GM21423 (cell line): ENCODE results near the gene GHITM.
"Not testable (repeated sequence)": the region's sequence is repeated elsewhere in the genome, so short reads cannot be mapped to it uniquely, and the experiment has no call there.

Experiments
- ATAC-seq: cut with Tn5 transposase; IDR thresholded peaks from one replicate; pipeline ENCODE4 v1.9.1; 2021; ENCODE audit warnings: mild to moderate bottlenecking, moderate library complexity; ENCODE audit not compliant: unreplicated experiment

Gene GHITM

DNA sequence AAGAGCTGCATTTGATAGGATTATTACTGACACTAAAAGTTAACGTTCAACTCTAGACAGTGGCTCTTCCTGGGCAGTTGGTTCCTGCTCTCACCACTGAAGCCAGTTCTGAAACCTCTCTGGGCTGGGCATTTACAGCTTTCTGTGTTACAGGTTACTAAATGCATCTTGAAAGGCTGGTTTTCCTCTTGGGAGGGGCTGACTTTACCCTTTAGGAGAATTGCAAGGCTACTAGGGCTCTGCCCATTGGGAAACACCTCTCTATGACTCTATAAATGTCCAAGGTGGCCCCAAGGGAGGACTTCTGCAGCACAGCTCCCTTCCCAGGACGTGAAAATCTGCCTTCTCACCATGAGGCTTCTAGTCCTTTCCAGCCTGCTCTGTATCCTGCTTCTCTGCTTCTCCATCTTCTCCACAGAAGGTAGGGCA is 34.2 kb downstream of the GHITM start, which contains the start of gene GPR15LG:
GPR15LG (plus strand) TSS at position 301 of the 429 bp plus-strand sequence; CDS start at position 352, 51 bp downstream.
- ATAC-seq: peak; percentile 45

DNA sequence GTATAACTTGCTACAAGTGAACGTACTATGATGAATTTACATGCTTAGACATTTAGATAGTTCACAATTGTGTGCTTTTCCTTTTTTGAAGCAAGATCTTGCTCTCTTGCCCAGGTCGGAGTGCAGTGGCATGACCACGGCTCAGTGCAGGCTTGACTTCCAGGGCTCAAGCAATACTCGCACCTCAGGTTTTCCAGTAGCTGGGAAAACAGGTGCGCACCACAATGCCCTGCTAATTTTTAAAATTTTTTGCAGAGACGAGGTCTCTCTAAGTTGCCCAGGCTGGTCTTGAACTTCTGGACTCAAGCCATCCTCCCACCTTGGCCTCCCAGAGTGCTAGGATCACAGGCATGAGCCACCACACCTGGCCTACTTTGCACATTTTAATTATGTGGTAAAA is 36.1 kb downstream of the GHITM start:
- ATAC-seq: no peak

DNA sequence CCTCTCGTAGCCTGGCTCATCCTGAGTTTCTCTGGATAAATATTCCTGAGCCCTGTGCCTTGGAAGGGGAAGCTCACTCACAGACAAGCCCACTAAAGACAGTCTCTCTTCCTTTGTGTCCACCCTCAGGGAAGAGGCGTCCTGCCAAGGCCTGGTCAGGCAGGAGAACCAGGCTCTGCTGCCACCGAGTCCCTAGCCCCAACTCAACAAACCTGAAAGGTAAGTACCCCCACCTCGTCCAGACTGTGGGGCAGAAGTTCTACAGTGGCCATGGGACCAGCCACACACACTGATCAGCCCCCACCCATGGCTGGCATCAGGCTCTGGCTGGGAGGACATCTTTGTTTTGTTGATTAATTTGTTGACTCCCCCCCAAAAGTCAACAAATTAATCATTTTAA is 37.0 kb downstream of the GHITM start:
- no peak for ATAC-seq

DNA sequence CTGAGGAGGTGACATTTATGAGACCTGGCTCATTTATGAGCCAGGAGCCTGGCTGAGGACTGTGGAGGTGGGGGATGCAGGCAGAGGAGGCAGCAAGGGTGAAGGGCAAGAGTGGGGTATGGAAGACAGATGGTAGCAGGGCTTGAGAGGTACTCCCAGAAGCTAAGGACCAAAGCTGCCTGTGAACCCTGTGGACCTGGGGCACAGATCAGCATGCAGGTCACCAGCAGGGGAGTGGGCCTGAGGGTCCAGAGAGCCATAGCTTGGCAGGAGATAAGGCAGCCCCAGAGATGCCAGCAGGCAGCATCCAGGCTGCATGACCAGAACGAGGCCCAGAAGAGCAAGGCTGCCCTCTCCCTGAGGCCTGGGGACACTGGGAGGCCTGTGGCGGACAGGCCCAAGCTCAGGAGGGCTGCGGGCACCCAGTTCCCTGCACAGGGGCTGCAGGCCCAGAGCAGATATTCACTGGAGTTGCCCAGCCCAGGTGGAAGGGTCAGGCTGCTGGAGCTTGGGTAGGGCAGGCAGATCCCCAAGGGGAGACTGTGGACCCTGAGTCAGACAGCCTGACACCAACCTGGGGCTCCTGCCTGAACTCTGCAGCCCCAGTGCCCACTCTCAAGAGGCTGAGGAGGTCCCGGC is 37.6 kb downstream of the GHITM start:
- ATAC-seq: no peak

DNA sequence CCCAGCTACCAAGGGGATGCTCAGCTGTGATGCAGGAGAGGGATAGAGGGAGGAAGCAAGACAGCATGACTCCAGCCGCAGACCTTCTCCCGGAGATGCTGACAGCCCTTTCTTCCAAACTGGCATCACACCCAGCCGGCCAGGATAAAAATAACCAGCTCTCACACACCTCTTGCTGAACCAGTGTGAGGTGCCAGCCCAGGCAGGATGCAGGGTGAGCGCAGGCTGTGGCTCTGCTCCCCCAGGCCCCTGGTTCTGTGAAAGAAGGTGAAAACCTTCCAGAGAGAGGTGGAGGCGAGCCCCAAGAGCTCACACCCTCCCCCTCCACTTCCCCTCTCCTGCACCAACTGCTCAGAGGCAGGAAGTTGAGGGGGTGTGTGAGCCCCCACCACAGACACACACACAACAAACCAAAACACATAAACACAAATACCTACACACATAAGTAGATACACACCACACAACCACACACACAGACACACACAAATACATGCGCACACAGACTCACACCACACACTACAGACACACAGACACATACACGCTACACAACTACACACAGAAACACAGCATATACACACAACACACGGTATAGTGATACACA is 38.3 kb downstream of the GHITM start:
- peak; percentile 45 for ATAC-seq

DNA sequence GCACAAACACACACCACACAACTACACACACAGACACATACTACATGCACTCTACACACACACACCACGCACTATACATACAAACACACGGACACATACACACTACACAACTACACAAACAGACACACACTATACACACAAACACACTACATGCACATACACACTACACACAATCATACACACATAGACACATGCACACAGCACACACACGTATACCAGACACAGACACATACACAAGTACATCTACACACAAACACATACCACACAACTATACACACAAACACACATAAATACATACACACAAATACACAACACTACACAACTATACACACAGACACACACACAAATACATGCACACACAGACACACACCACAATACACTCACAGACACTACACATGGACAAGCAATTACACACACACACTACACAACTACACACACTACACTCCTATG is 38.9 kb downstream of the GHITM start:
- no peak for ATAC-seq

DNA sequence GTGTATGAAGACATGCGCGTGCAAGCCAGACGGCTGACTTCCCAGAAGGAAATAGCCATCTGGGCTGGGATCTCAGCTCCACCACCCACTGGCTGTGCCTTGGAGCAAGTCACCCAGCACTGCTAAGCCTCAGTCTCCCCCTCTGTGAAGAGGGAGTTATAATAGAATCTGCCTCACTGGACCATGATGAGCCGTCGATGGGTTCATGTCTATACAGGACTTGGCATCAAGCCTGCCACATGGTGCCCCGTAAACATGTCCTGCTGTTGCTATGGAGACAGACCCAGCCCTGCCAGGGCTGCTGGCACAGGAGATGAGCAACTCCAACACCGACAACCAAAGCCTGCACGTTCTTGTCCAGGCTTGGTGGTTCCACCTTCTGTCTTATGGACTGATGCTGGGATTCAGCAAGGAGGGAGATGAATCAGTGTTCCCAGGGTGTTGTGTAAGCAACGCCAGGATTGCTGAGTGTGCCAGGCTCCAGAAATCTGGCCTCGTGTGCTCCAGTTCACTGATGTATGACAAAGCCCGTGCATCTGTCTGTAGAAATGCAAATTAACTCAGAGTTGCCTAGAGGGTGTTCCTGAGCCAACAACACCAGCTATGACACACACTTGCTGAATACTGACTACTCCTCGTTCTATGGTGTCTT is 39.9 kb downstream of the GHITM start:
- peak; percentile 82 for ATAC-seq

DNA sequence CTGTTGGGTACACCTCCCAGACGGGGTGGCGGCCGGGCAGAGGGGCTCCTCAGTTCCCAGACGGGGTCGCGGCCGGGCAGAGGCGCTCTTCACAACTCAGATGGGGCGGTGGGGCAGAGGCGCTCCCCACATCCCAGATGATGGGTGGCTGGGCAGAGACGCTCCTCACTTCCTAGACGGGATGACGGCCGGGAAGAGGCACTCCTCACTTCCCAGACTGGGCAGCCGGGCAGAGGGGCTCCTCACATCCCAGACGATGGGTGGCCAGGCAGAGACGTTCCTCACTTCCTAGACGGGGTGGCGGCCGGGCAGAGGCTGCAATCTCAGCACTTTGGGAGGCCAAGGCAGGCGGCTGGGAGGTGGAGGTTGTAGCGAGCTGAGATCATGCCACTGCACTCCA is 41.1 kb downstream of the GHITM start:
- not testable (repeated sequence) for ATAC-seq

DNA sequence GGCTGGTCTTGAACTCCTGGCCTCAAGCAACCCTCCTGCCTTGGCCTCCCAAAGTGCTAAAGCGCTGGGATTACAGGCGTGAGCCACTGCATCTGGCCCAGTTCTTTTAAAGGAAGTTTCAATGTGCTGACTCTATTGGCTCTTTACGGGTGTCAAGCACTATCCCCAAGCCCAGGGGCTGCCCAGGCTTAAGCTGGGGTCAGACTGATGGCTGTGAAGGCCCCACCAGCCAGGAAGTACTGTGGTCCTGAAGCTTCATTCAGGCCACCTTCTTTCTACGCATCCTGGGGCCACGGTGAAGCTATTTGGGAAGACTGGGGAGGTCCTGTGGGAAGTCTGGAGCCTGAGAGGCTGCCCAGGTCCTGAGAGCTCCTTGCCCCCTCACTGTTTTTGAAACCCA is 42.3 kb downstream of the GHITM start:
- no peak for ATAC-seq

DNA sequence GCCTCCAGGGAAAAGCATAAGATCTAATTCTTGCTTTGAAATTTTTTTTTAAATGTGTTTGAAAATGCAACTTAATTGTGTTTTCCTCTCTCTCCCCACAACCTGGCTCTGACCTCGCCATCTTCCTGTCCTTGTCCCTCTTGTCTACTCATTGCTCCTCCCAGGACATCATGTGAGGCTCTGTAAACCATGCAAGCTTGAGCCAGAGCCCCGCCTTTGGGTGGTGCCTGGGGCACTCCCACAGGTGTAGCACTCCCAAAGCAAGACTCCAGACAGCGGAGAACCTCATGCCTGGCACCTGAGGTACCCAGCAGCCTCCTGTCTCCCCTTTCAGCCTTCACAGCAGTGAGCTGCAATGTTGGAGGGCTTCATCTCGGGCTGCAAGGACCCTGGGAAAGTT is 45.2 kb downstream of the GHITM start:
- ATAC-seq: no peak

DNA sequence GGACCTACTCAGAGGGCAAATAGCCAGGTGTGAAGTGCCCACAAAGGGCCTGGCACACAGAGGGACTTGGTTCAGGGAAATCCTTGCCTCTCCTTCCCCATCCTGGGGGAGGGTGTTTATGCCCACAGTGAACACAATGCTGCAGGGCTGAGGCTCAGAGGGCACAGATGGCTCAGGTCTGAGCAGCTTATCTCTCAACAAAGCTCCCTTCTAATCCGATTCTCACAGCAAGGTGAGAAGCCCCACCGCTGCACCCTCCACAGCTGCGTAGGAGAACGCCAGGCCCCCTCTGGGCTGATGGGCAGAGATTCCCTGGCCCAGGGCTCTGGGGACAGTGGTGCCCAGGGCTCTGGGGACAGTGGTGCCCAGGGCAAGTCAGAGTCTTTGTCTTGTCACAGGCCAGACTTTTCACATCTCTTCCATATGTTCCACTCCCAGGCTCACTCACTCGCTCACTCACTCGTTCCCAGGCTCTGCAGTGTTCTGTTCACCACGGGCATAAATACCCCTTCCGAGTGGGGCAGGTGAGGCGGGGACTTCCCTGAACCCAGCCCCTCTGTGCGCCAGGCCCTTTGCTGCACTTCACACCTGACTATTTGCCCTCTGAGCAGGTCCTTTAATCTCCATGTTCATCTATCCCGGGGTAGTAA is 46.3 kb downstream of the GHITM start:
- ATAC-seq: no peak

DNA sequence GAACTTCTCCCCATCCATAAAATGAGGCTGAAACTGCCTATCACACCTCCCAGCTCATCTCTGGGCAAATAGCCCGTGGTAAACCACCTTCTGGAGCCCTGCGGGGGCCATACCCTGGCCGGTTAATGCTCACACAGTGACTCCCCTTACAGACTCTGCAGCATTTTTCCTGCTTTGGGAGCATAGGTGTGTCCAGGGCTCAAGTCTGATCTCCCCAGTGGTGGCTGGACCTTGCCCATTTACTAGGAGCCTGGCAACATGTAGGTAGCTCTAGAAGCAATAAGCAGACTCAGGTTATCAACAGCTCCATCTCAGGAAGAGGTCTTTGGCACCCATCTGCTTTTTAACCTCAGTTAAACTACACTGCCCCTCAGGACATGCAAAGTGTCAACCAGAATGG is 49.5 kb downstream of the GHITM start:
- ATAC-seq: no peak

DNA sequence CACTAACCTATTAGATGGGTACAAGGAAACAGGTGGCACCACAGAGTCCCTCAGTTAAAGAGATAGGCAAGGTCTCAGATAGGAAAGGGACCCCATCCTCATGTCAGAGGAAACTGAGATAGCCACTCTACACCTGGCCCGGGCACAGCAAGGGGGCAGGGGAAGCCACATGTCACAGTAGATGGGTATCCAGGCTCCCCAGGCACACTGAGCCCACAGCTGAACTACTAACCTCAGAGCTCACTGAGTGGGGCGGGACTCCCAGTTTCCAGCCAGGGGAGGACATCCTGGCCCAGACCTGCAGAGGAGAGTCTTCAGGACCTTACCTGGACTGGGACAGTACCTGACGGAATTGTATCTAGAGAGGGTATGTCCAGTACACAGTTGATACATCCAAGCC is 51.3 kb downstream of the GHITM start:
- ATAC-seq: no peak

DNA sequence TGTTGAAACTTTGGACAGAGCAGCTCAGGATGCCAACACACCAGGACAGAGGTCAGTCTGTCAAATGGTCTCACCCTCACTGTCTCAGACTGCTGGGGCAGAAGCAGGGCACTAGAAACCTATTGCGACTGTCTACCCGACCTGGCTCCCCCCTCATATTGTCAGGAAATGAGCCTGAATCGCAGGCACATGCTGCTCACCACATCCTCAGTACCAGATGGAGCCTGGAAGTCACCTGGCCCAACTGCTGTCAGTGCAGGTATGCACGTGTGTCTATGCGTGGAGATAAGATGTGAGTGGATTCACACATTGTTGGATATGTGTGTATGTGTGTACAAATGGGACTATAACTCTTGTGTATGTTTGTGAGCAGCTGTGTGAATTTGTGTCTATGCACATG is 51.8 kb downstream of the GHITM start:
- ATAC-seq: no peak

DNA sequence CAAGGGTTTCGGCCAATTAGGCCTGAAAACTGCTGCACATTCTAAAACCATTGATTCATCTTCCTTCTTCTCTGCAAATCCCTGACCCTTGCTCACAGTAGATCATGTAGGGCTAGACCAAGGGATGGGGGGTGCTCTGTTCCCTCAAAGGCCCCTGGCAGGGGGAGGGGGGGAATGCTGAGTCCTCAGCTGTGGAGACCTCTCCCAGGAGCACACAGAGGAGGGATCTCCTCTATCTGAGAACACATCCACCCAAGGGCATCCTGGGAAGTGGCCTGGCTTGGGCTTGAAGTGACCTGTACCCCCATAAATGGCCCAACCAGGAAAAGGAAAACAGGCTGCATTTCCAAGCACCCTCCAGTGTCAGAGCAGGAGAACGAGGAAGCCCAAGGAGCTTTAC is 54.0 kb downstream of the GHITM start:
- no peak for ATAC-seq

DNA sequence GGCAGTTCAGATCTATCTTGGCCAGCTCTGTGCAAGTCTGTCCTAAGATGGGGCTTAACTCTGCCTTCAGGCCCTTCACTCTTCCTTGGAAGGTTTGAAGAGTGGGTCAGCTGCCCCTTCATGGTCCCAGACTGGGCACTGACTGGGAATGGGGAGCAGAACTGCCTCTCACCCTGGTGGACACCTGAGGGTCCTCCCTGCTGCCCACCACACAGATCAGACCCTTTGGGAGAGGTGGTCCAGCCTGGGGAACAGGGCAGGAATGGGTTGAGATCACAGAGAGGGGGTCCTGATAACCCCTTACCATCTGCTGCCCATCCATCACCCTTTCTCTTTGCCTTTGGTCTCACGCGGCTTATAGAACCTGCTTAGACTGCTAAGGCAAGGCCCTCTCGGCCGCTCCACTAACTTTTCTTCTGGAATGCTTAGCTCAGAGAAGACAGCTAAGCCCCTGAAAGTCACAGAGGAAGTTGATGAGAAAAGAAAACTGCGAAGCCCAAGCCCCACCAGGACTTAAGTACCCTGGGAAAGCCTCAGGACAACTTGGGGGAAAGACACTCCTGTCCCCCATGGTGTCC is 54.6 kb downstream of the GHITM start:
- no peak for ATAC-seq

DNA sequence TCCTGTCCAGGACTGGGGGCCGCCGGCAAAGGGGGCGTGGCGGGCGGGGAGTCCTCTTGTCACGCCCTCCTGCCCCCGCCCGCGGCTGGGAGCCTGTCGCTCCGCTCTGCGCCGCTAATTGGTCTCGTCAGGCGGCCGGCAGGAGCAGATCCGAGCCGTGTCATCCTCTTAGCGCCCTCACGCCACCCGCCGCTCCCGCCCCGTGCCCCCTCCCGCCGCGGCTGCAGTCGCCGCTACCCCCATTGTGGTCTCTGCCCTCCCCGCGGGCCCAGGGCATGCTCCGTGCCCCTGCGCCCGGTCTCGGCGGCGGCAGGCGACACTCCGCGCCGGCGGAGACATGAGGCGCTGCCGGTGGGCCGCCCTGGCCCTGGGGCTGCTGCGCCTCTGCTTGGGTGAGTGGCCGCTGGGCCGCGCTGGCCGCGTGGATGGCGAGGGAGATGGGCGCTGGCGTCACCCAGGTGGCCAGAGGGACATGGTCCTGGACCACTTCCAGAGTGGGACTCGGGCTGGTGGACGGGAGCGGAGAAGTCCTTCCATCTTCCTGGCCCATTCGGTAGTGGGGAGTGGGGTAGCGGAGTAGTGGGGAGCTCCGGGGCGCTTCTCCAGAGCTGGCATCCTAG is 55.2 kb downstream of the GHITM start, which contains the start of gene CDHR1:
CDHR1 (plus strand) TSS at position 114 of the 620 bp plus-strand sequence; CDS start at position 338, 224 bp downstream.
- ATAC-seq: peak; percentile 69

DNA sequence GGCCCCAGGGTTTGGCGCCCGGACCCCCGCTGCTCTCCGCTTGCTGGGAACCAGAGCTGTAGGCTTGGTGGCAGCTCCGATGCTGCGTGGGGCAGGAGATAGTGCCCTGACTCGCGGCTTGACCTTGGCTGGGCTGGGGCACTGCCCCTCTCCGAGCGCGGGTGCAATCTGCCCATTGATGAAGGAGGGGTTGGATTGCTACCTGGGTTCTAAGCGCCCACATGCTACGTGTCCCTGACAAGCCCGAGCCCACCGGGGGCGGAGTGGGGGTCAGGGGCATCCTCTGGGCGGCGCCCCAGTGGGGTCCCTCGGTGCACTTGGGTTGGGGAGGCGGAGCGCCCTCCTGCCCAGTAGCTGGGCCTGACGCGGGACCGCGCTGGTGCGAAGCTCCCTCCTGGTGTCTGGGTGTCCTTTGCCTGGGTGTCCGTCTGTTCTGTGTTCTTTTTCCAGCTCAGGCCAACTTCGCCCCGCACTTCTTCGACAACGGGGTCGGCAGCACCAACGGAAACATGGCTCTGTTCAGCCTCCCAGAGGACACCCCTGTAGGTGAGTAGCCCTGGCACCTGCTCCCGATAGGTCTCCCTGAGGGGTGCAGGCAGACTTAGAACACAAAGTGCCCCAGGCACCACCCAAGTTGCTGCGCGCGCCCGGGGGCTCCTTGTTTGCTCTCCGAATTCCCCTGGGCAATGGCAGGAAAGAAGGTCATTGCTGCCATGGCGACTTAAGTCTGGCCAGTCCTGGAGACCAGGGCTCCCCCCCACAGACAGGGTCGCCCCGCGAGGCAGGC is 55.9 kb downstream of the GHITM start:
- peak; percentile 10 for ATAC-seq

DNA sequence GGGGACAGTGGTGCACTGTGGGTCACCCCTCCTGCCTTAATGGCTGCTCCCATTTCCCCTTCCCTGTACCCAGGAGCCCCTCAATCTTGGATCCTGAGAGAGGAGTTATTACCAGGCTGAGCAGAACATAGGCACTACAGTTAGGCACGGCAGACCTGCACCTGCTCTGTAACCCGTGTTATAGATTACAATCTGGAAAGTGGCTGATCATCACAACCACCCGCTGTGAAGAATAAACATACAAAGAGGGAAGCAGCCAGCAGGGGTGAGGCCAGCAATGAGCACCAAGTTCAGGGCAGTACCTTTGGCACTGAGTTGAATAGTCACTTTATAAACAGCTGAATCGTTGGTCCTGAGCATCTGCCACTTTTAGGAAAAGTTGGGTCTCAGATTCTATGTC is 56.8 kb downstream of the GHITM start:
- no peak for ATAC-seq

DNA sequence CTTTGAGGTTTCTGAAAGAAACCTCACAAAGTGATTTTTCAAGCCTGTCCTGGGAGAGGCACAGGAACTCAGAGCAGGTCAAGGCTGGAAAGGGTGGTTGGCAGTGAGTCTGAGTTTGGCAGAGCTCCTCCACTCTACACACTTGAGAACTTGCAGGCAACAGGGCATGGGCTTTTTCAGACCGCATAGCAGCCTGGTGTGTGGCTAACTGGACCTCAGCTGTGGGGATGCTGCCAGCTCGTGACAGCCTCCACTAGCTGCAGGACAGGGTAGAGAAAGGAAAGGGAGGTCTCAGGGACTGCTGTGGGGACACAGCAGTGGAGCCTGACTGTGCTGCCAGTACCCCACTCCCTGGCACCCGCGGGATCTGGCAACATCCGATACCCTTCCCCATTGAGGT is 57.6 kb downstream of the GHITM start:
- no peak for ATAC-seq
